GM19240 (cell line): ENCODE results near the gene BMPR2.
"Not testable (repeated sequence)": the region's sequence is repeated elsewhere in the genome, so short reads cannot be mapped to it uniquely, and the experiment has no call there.

Experiments used
- DNase-seq: peaks from one replicate; pipeline ENCODE4 v3.0.0; 2011; ENCODE audit warnings: low spot score; ENCODE audit not compliant: insufficient read length

BMPR2 gene

DNA sequence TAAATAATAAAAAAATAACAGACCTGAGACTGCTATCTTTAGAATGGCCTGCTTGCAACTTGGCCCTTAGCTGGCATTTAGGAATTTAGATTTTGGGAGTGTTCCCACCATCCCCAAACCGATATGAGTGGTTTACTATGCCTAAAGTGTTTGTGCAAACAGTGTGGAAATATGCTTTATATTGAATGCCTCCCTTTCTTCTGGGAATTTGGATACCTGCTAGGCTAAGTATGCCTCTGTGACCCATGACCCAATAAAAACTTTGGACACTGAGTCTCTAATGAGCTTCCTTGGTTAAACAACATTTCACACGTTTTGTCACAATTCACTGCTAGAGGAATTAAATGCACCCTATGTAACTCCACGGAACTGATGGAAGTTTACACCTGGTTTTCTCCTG, 73.2 kb downstream of the BMPR2 start:
- DNase-seq: no peak

DNA sequence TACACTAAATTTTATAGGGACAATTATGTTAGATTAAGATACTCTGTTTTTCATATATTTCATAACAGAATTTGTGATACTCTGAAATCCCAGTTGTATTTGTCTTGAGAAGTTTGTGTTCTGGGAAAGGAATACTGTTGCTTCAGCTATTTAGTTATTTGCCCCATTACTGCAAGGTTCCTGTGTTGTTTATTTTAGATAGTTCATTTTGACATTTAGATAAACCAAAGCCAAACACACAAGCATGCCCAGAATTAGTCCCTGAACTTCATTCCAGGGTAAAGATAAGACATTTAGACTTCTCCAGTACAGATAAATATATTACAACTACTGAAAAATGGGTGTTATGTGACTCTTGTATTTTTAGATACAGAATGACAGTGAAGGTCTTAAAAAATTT, 74.7 kb downstream of the BMPR2 start:
- no peak for DNase-seq

DNA sequence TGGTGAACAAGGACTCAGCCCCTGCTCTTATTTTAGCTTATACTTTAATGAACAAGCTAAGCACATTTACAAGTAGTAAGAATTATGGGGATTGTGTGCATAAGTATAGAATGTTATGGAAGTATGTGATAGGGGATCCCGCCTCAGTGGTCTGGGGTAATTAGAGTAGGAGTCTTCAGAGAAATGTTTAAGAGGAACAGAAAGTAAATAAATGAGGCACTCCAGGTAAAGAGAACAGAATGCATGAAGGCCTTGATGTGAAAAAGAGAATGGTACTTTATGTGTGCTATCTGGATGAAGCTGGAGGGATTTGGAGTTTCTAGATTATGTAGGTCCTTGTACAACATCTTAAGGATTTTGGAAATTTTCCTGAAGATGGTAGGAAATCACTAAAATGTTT, 76.6 kb downstream of the BMPR2 start:
- DNase-seq: no peak

DNA sequence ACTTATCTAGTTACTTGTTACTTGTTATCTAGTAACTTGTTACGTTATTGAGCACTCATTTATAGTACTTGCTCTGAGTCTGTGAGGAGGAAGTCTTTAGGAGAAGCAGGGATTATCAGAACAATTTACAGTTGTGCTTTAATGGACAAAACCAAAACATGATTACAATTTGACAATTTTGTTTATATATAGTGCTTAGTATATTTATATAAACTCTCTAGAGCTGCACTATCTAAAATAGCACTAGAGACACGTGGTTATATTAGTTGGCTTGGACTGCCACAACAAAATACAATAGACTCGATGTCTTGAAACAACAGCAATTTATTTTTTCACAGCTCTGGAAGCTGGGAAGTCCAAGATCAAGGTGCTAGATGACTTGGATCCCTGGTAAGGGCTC, 78.4 kb downstream of the BMPR2 start:
- DNase-seq: no peak

DNA sequence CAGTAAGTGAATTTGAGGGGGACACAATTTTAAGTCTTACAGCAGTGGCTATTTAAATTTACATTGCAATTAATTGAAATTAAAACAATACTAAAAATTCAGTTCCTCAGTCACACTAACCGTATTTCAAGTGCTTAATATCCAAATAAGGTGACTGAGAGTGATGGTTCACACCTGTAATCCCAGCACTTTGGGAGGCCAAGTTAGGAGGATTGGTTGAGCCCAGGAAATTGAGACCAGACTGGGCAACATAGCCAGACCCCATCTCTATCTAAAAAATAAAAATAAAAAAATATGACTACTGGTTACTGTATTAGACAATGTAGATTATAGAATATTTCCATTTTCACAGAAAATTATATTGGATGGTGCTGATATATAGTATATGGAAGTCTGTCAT, 79.0 kb downstream of the BMPR2 start:
- no peak for DNase-seq

DNA sequence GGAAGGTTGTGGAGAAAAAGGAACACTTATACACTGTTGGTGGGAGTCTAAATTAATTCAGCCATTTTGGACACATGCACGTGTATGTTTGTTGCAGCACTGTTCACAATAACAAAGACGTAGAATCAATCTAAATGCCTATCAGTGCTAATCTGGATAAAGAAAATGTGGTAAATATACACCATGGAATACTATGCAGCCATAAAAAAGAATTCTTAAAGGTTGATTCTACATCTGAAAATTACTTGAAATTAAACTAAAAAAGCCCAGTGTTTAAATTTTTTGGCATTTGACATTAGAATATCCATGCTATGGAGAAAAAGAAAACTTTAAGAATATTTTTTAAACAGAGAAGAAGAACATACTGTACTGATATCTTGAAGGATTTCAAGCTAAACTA, 84.0 kb downstream of the BMPR2 start:
- no peak for DNase-seq

DNA sequence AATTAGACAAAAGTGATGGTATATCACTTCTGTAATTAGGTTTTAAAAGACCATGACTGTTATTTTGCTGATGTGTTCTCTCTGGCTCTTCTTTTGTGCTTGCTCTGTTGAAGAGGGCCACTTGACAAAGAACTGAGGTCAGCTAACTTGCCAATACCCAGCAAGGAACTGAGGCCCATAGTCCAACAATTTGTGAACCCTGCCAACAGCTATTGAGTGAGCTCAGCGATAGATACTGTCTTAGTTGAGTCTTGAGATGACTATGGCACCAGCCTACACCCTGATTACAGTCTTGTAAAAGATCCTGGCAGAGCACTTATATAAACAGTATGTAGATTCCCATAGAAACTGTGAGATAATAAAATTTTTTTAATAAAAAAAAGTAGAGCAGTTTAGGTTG, 103.0 kb downstream of the BMPR2 start:
- DNase-seq: no peak

DNA sequence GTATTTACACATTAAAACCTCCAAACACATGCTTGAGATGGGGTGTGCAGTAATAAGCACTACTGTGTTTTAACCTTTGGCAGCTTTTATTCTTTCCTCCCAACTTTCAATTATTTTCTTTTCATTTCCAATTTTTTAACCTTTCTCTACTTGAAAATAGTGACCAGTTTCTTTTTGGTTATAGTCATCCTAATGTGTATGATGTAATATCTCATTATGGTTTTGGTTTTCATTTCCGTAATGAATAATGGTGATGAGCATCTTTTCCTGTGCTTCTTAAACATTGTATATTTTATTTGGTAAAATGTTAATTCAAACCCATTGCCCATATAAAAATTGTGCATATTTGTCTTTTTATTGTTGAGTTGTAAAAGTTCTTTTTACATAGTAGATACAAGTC, 103.5 kb downstream of the BMPR2 start:
- DNase-seq: no peak

DNA sequence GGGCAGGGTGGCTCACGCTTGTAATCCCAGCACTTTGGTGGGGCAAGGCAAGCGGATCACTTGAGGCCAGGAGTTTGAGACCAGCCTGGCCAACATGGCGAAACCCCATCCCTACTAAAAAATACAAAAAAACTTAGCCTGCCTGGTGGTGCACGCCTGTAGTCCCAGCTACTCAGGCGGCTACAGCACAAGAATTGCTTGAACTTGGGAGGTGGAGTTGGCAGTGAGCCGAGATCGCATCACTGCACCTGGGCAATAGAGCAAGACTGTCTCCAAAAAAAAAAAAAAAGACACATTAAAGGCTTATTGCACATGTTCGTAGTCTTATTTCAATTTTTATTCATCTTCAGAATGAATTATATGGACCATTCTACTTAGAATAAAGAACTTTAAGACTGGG, 110.2 kb downstream of the BMPR2 start:
- DNase-seq: no peak

DNA sequence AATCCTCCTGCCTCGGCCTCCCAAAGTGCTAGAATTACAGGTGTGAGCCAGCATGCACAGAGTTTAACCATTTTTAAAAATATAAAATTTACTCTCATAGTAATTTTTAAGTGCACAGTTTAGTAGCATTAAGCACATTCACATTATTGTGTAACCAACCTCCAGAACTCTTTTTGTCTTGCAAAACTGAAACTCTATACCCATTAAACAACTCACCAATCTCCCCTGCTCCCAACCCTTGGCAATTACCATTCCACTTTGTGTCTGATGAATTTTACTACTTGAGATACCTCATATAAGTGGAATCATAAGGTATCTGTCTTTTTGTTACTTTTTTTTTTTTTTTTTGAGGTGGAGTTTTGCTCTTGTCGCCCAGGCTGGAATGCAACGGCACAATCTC, 112.5 kb downstream of the BMPR2 start:
- DNase-seq: no peak

DNA sequence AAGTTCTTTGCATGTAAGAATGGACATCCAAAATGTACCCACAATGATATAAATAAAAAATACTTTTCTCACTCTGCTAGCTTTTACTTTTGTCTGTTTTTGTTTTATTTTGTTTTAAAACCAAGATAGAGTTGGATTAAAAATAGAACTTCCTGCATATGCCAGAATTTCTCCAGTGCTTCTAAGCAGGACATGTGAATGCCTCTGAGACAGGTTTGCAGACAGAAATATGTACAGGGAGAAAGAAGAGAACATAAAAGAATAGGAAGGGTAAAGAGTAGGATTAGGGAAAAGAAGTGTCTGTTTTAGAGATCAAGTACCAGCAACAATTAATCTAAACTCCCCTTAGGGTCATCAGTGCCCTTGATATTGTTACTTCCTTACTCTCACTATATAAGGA, 114.4 kb downstream of the BMPR2 start:
- DNase-seq: no peak

DNA sequence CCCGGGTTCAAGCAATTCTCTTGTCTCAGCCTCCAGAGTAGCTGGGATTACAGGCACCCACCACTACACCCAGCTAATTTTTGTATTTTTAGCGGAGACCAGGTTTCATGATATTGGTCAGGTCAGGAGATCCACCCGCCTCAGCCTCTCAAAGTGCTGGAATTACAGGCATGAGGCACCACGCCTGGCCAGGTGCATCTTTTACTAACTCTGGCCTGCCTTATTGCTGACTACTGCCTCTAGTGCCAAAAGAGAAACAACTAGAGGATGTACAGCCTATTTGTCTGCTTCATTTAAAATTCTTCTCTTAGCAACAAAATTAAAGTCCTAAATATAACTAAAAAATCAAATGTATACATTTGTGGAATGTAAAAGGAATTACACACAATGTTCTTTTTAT, 115.4 kb downstream of the BMPR2 start:
- DNase-seq: no peak

DNA sequence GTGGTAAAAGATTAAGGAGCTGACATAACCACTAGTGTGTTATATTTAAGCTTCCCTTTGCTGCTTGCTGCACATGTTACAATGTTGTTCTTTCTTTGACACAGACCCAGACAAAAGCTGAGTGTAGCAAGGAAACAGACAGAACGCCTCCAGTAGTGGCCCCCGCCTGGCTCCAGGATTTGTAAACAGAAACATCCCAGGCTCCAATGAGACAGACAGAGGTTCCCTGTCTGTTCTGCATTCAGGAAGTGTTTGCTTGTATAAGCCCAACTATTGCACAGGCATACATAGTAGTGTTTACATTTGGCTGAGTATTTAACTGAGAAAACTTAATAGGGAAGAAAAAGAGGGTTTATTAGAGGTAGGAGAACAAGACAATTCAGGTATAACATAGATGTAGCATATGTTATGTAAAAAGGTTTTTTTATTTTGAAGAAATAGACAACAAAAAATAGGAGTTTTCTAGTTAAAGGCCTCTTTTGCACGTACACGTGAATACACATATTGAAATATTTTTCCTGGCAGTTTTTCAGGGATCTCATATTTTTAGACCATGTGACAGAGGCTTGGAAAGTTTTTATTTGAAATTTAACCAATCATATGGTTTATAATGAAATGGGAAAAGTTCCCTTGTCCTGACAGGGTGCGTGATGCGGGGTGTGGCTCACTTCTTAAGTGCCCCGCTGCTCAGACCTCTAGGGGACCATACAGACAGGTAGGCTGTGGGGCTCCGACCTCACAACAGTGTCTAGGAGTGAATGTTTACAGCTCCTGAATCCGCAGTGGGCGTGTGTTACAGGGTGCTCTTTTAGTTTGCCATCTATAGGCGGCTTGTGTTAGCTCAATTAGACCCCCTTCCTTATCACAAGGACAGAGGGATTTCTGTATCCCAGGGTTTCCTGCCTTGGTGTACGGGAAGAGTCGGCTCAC, 118.4 kb downstream of the BMPR2 start:
- no peak for DNase-seq

DNA sequence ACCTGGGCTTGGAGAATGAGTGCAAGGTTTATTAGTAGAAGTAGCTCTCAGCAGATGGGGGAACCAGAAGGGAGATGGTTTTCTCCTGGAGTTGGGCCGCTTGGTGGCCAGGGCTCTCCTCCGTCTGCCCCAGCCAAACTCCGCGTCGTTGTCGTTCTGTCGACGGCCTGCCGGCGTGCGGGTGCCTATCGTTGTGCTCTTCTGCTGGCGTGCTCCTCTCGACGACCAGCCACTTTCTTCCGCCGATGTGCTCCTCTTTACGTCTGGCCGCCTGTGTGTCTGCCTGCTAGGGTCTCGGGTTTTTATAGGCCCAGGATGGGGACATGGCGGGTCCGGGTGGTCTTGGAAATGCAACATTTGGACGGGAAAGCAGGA, 119.1 kb downstream of the BMPR2 start:
- DNase-seq: no peak

DNA sequence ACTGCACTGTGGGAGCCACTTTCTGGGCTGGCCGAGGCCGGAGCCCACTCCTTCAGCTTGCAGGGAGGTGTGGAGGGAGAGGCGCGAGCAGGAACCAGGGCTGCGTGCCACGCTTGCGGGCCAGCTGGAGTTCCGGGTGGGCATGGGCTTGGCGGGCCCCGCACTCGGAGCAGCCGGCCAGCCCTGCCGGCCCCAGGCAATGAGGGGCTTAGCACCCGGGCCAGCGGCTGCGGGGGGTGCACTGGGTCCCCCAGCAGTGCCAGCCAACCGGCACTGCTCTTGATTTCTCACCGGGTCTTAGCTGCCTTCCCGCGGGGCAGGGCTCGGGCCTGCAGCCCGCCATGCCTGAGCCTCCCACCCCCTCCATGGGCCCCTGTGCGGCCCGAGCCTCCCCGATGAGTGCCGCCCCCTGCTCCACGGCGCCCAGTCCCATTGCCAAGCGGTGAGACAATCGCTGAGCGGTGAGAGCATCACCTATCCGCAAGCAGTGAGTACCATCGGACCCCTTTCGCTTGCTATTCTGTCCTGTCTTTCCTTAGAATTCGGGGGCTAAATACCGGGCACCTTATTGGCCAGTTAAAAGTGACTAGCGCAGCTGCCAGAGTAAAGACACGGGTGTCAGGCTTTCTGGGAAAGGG, 120.8 kb downstream of the BMPR2 start:
- not testable (repeated sequence) for DNase-seq

DNA sequence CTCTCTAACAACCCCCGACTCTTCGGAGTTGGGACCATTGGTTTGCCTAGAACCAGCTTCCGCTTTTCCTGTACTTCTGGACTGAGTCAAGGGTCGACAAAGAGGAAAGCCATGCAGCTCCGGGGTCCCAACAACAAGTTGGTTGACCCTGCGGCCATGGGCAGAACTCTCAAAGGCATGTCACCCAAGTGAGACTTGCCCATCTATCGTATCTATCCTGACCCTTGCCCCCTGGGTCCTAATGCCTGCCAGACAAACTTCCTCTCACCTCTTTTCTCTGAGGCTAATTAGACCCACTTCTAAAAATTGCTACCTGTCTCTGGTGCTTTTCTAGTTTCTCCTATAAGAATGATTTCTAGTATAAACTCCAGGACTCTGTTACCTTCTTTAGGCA, 121.3 kb downstream of the BMPR2 start:
- DNase-seq: not testable (repeated sequence)

DNA sequence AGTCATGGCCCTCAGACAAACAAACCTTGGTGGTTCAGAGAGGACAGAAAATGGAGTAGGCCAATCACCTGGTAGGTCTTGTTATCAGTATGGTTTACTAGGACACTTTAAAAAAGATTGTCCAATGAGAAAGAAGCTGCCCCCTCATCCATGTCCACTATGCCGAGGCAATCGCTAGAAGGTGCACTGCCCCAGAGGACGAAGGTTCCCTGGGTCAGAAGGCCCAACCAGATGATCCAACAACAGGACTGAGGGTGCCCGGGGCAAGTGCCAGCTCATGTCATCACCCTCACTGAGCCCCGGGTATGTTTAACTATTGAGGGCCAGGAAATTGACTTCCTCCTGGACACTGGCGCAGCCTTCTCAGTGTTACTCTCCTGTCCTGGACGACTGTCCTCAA, 123.7 kb downstream of the BMPR2 start:
- DNase-seq: not testable (repeated sequence)

DNA sequence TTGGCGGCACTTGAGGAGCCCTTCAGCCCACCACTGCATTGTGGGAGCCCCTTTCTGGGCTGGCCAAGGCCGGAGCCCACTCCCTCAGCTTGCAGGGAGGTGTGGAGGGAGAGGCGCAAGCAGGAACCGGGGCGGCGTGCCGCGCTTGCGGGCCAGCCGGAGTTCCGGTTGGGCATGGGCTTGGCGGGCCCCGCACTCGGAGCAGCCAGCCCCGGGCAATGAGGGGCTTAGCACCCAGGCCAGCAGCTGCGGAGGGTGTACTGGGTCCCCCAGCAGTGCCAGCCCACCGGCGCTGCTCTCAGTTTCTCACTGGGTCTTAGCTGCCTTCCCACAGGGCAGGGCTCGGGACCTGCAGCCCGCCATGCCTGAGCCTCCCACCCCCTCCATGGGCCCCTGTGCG, 127.1 kb downstream of the BMPR2 start:
- not testable (repeated sequence) for DNase-seq

DNA sequence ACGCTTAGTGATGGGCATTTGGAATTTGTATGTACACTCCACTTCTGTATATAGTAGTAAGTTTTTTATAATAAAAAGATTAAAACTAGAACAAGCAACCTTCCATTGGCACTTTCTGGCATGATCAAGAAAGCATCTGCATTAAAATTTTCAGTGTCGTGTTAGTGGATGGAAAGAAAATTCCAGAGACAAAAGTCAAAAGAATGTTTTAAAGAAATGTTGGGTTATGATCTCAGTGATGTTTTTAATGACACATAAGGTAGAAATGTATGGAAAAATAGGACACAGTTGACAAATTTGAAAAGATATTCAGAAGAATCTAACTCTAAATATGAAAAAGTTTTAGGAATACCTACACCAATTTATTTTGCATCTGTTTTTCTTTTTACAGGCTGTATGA, 132.6 kb downstream of the BMPR2 start:
- no peak for DNase-seq

DNA sequence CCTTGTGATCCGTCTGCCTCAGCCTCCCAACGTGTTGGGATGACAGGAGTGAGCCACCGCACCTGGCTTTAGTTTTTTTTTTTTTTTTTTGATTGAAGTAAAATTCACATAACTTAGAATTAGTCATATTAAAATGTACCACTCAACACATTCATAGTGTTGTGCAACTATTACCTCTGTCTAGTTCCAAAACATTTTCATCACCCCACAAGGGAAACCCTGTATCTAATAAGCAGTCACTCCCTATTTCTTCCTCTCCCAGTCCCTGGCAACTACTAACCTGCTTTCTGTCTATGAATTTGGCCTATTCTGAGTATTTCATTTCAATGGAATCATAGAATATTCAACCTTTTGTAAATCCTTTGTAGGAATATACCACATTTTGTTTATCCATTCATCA, 134.8 kb downstream of the BMPR2 start:
- DNase-seq: no peak

DNA sequence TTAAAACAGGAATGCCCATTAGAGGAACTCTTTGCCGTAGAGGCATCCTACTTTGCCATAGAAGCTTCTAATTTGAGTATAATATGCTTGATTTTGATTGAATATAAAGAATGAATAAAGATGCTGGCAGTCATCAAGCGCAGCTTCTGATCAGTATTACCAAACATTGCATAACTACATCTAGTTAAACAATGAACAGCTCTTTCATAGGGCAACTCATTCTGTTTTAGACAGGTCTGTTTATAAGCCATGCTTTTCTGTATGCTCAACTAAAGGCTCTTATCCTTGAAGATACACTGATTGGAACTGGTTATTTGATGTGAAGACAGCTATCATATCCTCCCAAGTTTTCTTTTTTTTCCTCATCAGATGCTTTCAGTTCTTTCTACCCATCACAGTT, 136.0 kb downstream of the BMPR2 start:
- no peak for DNase-seq

DNA sequence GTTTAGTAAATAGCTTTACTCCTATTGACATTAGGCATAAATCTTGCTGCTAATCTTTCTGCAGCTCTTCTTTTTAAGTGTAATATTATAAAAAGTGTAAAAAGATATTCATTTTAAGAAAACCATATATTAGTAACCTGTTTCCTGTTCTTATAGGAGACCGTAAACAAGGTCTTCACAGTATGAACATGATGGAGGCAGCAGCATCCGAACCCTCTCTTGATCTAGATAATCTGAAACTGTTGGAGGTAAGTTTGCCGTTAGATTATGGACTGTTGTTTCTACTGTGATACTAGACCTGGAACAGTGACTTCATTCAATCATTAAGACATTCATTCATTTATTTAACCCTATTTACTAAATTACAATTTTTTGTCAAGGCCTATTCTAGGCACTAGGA, 138.6 kb downstream of the BMPR2 start:
- no peak for DNase-seq

DNA sequence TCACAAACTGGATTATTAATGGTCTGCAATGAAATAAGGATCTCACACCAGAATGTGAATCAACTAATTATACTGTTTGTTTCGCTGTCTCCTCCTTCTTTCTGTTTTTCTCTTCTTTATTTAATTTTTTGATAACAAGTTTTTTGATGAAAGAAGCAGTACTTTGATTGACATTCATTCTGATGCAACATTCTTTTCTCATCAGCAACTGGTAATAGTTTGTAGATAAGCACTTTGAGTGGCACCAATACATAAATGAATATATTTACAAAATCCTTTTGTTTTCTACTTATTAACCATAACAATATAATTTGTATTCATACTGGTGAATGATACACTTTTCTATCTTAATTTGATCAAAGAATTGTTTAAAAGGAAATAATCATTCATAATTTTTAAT, 143.3 kb downstream of the BMPR2 start:
- no peak for DNase-seq
